Hematopoietic multipotent progenitor cell treated with erythropoietin and hydrocortisone succinate and interleukin-3 and kit ligand, for 15 days (in vitro differentiated cells): ENCODE data around the gene FAM107B.
"Not testable (repeated sequence)": the region's sequence is repeated elsewhere in the genome, so short reads cannot be mapped to it uniquely, and the experiment has no call there.

Source experiments
- DNase-seq: peaks from one replicate; pipeline ENCODE4 v3.0.0-alpha.2; 2015; ENCODE audit warnings: low spot score

FAM107B gene

DNA sequence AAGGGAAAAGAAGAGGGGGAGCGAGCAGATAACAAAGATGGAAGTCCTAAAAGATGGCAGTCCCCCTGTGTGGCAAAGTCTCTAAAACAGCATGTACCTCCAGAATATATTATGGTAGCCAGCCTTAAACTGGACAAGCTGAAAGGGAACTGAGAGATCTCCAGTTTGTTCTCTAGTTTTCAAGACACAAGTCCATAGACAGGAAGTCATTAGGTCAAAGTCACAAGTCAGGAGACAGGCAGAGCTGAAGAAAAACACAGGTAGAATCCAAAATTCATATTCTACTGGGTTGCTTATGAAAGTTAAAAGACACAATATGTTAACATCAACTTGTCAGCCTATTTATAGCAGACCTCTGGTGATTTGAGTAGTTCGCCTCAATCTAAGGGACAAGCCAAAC, 38.7 kb downstream of the FAM107B start:
- DNase-seq: no peak

- DNase-seq: no peak
Measured at GRCh38 chr10:14731875-14732512, 42.7 kb downstream of the FAM107B start.

DNA sequence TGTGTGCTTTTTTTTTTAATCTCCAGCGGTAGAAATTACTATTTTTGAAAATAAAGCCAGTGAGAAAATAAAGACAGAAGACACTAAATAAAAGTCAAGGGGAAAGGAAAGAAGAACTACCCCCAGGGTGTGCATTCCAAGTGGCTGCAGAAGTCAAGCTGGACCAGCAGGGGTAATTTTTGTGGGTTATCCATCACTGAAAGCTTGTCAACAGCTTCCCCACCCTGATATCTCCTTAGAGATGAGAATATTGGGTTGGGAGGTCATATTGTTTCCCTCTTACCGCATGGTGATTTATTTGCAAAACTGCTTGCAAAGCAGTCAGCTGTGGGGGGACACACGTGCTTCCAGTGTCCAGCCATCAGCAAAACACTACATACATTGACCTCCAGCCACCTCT, 46.4 kb downstream of the FAM107B start:
- no peak for DNase-seq

DNA sequence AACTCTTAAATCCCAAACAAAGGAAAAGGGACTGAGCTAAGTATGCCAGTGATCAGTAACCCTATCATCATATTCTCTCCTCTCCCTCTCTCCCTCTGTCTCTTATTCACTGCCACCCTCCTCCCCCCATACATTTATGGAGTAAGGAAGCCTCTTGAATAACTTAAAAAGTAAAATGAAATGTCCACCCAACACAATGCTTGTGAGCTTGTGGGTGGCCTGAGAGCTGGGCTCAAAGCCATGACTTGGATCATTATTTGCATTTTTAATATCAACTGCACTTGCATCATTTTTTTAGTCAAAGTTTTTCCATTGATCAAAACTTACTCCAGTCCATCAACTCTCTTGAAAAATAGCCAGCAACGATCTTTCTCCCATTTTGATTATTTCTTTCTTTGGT, 46.8 kb downstream of the FAM107B start:
- no peak for DNase-seq

GRCh38 chr10:14727465-14727864, 47.2 kb downstream of the FAM107B start:
- no peak for DNase-seq

- DNase-seq: no peak
Measured at GRCh38 chr10:14724931-14725330, 49.8 kb downstream of the FAM107B start.

GRCh38 chr10:14723052-14723689, 51.5 kb downstream of the FAM107B start:
- no peak for DNase-seq

- no peak for DNase-seq
Measured at GRCh38 chr10:14717552-14717951, 57.1 kb downstream of the FAM107B start.

- DNase-seq: no peak
Measured at GRCh38 chr10:14712991-14713424, 61.7 kb downstream of the FAM107B start.

DNA sequence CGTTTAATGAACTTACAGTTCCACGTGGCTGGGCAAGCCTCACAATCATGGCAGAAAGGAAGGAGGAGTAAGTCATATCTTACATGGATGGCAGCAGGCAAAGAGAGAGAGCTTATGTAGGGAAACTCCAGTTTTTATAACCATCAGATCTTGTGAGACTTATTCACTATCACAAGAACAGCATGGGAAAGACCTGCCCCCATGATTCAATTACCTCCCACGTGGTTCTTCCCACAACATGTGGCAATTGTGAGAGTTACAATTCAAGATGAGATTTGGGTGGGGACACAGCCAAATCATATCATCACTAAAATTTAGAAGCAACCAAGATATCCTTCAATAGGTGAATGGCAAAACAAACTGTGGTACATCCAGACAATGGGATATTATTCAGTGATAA, 65.4 kb downstream of the FAM107B start:
- DNase-seq: not testable (repeated sequence)

DNA sequence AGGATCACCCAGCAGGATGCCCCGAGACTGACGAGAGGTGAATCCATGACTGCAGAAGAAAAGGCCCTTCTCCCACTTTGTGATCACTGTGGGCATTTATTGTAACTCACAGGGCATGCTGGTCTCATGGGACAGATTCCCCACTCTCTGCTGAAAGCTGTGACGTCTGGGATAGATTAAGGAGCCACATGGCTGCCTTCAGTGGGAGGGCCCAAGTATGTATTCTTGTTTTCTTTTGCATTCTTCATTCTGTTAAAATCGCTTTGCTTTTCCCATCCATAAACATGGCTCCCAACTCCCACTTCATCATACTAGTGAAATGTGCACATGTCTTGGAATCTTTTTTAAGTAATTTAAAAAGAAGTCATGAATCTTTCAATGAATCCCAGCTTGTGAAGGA, 67.2 kb downstream of the FAM107B start:
- DNase-seq: no peak

DNA sequence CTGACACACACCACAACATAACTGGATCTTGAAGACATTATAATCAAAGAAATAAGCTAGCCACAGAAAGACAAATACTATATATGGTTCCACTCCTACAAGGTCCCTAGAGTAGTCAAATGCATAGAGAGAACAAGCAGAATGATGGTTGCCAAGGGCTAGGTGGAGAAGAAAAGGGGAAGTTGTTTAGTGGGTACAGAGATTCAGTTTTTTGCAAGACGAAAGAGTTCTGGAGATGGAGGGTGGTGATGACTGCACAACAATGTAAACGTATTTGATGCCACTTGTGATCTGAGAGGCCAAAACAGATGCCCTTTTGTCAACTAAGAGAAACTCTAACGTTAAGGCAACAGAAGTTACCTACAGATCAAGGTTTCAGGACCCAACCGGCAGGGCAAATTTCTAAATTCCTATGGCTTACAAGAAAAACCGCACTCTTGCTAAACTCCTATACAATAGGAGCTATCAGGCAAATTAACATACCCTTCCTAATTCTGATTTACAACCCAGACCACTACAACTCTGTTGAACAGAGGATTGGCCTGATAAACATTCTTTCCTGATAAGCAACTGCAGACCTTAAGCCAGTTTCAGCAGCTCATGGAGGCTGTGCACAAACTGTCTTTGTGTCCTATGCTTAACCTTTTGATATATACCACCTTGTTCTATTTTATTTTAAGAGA, 69.0 kb downstream of the FAM107B start:
- DNase-seq: no peak

GRCh38 chr10:14703631-14704001, 71.1 kb downstream of the FAM107B start:
- no peak for DNase-seq

- no peak for DNase-seq
Measured at GRCh38 chr10:14701466-14701865, 73.2 kb downstream of the FAM107B start.

DNA sequence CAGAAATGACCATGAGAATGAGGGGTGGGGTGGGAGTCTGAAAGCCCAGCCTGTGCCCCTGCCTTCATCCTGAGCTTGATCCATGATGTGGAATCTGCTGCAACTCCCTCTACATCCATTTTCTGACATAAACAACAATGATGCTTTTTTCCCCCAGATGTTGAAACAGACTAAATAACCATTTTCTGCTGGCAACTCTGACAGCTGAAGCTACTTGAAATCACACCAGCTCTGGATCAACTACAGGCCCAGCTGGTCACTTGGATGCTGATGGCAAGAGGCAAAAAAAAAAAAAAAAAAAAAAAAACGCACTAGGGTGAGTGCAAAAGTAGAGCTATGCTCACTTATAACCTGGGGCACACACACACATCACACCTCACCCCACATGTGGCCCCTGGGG, 74.2 kb downstream of the FAM107B start:
- DNase-seq: no peak

DNA sequence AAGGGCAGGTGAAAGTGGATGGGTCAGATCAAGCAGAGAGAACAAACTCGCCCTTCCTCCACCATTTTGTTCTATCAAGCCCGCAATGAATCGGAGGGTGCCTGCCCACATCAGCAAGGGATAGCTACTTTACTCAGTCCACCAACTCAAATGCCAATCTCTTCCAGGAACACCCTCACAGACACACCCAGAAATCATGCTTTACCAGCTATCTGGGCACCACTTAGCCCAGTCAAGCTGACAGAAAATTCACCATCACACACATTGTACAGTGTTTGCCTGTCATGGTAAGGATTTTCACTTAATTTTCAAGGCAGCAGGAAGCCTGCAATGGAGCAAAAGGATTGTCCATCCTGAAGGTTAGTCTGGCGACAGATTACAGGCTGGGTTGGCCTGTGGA, 75.2 kb downstream of the FAM107B start:
- DNase-seq: no peak

DNA sequence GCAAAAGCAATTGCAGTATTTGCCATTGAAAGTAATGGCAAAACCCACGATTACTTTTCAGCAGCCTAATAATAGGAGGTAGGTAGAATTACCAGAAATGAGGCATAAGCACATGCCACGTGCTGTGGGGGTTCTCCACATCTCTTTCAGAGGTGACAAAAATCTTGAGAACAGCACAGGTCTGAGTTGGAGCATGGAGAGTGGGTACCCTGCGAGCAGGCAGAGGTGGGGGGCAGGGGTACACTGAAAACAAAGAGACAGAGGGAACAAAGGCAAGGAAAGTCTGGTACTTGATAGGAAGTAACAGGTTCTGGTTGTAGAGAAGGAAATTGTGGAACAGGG, 75.9 kb downstream of the FAM107B start:
- DNase-seq: no peak

DNA sequence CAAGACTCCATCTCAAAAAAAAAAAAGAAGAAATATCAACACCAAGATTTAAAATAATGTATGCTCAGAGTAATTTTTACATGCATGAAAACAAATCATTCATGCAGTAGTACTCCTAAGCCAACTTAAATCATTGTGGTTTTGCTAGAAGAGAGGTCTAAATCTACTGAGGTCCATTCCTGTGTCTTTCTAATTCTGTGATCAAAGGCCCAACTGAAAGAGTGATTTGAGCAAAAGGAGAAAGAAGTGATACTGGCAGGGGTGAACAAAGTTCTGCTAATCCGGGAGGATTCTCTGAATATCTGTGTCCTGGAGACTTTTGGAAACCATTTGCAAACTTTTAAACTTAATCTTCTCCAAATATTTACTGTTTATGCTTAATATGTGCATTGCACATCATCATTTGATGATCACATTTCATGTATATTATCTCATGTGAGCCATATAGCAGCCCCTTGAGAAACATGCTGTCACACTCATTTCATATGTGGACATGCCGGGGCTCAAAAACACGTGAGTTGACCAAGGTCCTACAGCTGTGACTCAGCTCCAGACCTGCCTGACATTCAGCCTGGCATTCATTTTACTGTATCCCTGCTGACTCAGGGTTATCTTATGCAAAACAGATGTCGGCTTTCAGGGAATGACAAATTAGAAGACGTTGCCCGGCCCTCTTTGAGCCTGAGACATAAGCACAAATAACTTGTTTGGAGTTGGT, 76.4 kb downstream of the FAM107B start:
- DNase-seq: no peak

DNA sequence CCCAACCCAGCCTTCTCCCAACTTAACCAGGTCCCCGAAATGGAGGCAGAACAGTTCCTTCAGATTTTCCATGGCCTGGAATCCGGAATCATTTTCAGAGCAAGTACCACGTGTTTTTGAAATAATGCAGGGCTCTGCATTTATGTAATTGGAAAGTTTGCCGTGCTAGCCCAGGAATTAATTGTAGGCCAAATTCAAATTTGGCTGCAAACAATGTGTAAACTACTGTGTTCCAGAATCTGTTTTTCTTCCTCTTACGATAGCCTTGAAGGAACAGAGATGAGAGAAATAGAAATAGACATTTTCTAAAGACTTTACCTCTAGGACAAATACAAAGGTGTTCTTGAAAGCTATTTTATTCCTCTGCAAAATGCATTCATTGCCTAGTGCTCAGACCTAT, 77.4 kb downstream of the FAM107B start:
- DNase-seq: no peak

GRCh38 chr10:14696821-14697220, 77.9 kb downstream of the FAM107B start:
- no peak for DNase-seq

DNA sequence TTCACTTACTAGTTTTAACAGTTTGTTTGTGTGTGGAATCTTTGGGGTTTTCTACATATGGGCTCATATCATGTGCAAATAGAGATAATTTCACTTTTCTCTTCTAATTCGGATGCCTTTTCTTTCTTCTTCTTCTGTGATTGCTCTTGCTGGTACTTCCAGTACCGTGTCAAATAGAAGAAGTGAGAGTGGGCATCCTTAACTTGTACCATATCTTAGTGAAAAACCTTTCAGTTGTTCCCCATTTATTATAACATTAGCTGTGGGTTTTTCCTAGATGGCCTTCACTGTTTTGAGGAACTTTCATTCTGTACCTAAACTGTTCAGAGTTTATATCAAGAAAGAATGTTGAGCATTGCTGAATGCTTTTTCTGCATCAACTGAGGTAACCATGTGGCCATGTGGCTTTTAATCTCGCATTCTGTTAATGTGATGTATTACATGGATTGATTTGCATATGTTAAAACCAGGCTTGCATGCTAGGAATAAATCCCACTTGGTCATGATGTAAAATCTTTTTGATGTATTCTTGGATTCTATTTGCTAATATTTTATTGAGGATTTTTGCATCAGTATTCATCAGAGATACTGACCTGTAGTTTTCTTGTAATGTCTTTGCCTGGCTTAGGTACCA, 78.7 kb downstream of the FAM107B start:
- no peak for DNase-seq

DNA sequence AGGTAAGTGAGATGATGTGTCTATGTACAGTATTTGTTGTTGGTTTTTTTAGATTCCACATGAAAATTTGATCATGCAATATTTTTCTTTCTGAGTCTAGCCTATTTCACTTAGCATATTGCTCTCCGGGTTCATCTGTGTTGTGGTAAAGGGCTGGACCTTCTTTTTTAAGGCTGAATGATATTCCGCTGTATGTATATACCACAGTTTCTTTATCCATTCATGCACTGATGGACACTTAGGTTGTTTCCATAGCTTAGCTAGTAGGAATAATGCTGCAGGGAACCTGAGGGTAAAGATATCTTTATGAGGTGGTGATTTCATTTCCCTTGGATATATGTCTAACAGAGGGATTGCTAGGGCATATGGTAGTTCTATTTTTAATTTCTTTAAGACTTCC, 80.8 kb downstream of the FAM107B start:
- no peak for DNase-seq
